MM.1S (cell line): Measurements from ENCODE around the gene WDR41.
"Not testable (repeated sequence)": the region's sequence is repeated elsewhere in the genome, so short reads cannot be mapped to it uniquely, and the experiment has no call there.

Source experiments
- EZH2 ChIP-seq: fragments of 300-600 bp; sonication (generic); optimal IDR thresholded peaks from 2 replicates; pipeline ENCODE3; 2017; ENCODE audit warnings: low read depth, mild to moderate bottlenecking, antibody characterized with exemption, low read length, mixed read lengths
- EZH2phosphoT487 ChIP-seq: fragments of 300-600 bp; sonication (generic); IDR thresholded peaks from 2 replicates; pipeline ENCODE4 v1.6.1; 2018; ENCODE audit warnings: antibody characterized with exemption, low read length
- TF ChIP-seq, protein P1 (sequence below): fragments of 300-600 bp; sonication (generic); IDR thresholded peaks from 2 replicates; pipeline ENCODE4 v1.5.1; 2016; ENCODE audit warnings: antibody characterized with exemption, low read length, mixed read lengths

DNA sequence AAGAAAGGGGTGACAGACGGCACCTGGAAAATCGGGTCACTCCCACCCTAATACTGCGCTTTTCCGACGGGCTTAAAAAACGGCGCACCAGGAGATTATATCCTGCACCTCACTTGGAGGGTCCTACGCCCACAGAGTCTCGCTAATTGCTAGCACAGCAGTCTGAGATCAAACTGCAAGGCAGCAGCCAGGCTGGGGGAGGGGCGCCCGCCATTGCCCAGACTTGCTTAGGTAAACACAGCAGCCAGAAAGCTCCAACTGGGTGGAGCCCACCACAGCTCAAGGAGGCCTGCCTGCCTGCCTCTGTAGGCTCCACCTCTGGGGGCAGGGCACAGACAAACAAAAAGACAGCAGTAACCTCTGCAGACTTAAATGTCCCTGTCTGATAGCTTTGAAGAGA is 17.1 kb downstream of the WDR41 start:
- TF ChIP-seq, protein P1, sequence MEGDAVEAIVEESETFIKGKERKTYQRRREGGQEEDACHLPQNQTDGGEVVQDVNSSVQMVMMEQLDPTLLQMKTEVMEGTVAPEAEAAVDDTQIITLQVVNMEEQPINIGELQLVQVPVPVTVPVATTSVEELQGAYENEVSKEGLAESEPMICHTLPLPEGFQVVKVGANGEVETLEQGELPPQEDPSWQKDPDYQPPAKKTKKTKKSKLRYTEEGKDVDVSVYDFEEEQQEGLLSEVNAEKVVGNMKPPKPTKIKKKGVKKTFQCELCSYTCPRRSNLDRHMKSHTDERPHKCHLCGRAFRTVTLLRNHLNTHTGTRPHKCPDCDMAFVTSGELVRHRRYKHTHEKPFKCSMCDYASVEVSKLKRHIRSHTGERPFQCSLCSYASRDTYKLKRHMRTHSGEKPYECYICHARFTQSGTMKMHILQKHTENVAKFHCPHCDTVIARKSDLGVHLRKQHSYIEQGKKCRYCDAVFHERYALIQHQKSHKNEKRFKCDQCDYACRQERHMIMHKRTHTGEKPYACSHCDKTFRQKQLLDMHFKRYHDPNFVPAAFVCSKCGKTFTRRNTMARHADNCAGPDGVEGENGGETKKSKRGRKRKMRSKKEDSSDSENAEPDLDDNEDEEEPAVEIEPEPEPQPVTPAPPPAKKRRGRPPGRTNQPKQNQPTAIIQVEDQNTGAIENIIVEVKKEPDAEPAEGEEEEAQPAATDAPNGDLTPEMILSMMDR: not testable (repeated sequence)
- TF ChIP-seq EZH2phosphoT487, EZH2: not testable (repeated sequence)
